Activated naive CD4-positive, alpha-beta T cell treated with anti-CD3 and anti-CD28 coated beads, Interleukin-2, amount 50 U/mL, for 72 hours (primary cell): ENCODE results near the gene RNF44. TPM values are rescaled to one million over a fixed set of nuclear protein-coding genes. Genes with fewer than 3 reads are reported as not detected.

Source experiments
- ATAC-seq, 2 donors: fragments of 150-1000 bp; cut with Tn5 transposase; 2 replicates each; pipeline ENCODE4 v1.10.0; 2021; ENCODE audit warnings: mild to moderate bottlenecking in 2 of 2, moderate library complexity in 2 of 2
- DNase-seq, 2 donors: peaks; one replicate each; pipeline ENCODE4 v3.0.0; 2021 to 2022; ENCODE audit warnings: low spot score in 2 of 2
- H3K27ac Mint-ChIP-seq, 2 donors: one replicate each; pipeline ENCODE4 v1.8.0; 2022; ENCODE audit warnings: mild to moderate bottlenecking in 2 of 2, mixed read lengths in 2 of 2
- H3K36me3 Mint-ChIP-seq, 2 donors: one replicate each; pipeline ENCODE4 v1.8.0; 2022; ENCODE audit warnings: mixed read lengths in 2 of 2
- H3K9me3 Mint-ChIP-seq, 2 donors: one replicate each; pipeline ENCODE4 v1.8.0; 2022; ENCODE audit warnings: mixed read lengths in 2 of 2
- total RNA-seq, 2 donors: library from RNA; stranded (reverse); gene quantifications; one replicate each; pipeline ENCODE4 v1.2.3, GENCODE V29; 2022

Gene RNF44
- total RNA-seq, 2 donors from 2014 or later: 83.5 to 136 TPM

DNA sequence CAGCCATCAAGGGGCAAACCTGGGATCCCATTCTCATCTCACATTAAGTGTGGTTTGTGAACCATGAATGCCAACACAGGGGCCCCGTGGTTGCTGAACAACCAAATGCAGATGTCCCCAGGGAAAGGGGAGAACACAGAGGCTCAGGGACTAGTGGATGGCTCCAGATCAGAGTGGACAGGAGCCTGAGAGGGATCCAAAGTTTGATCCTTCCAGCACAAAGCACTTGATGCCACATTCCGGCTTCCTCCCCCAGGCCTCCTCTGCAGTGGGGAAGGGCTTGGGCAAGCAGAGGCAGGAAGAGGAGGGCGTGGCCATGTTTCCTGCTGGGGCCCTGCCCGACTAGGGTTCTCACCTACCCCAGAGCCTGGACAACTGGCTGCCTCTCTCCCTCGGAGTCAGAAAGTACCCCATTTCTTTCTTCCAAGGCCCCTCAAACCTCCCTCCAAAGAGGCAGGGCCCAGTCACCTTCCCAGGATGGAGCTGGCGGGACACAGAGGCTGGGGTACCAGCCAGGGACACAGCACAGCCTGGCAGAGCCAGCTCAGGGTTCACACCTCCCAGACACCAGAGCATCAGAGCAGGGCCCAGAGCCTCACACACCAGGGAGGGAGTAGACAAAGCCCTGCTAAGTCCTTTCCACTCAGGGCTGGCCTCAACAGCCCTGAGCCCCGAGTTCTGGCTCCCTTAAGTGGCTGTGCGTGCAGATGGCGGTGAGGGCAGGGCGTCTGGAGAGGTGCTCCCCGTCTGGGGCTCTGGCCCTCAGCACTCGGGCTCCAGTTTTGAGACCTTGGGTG, 4.3 kb upstream of the RNF44 start:
- peak overlapping the region; percentile 87 to 94 for H3K27ac Mint-ChIP-seq
- peak in 1 of 2 donors; percentile 13 for ATAC-seq

GRCh38 chr5:176540956-176541337, 3.7 kb upstream of the RNF44 start:
- DNase-seq (no peak), ATAC-seq (no peak)
- Mint-ChIP-seq H3K27ac (peak overlapping the region; percentile 87), H3K36me3 (peaks cover 3% of the 10 kb centered on the region in 2 donors), H3K9me3 (no peaks in the 10 kb centered on the region)

More for the DNA sequence above, 4.3 kb upstream of the RNF44 start:
- H3K36me3 Mint-ChIP-seq: no peaks in the 10 kb centered on the region
- DNase-seq: peak; percentile 71 to 74
- no peaks in the 10 kb centered on the region for H3K9me3 Mint-ChIP-seq

DNA sequence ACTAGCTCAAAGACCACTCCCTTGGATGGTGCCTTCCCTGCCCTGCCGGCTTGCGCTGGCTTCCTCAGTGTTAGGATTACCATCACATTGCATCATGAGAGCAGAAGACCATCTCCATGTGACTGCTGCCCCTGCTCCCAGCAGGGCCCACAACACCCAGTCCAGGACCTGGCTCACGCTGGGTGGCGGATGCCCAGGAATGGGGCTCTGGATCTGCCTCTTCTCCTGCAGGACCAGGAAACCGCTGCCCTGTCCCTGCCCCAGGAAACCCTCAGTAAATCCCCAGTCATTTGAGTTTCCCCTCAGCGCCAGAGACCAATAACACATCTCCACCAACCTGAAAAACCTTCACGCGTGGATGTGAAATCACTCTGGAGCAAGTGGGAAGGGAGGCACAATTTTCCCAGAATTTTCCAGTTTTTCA, 3.3 kb upstream of the RNF44 start:
- ATAC-seq (no peak), DNase-seq (no peak)
- Mint-ChIP-seq H3K36me3 (peaks cover 7 to 8% of the 10 kb centered on the region in 2 donors), H3K27ac (peak overlapping the region; percentile 87), H3K9me3 (no peaks in the 10 kb centered on the region)

DNA sequence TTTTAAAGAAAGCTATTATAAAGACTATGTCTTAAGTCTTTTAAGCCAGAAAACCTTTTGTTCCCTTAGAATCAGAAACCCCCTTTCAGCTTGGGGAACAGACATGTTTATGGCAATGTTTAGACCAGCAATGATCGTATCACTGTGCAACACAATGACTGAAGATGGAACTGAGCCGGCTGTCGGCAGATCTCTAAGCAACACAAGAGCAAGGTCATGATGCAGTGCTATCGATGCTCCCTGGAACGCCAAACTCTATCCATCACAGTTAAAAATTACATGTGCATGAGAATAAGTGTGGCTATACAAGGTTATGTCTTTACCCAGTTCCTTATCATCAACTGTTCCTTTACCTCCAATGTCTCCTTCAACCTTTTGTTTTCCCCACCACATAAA, 1.8 kb upstream of the RNF44 start:
- Mint-ChIP-seq H3K27ac (no peak overlapping the region), H3K36me3 (peaks cover 14 to 16% of the 10 kb centered on the region in 2 donors), H3K9me3 (no peaks in the 10 kb centered on the region)
- no peak for DNase-seq
- ATAC-seq: no peak

DNA sequence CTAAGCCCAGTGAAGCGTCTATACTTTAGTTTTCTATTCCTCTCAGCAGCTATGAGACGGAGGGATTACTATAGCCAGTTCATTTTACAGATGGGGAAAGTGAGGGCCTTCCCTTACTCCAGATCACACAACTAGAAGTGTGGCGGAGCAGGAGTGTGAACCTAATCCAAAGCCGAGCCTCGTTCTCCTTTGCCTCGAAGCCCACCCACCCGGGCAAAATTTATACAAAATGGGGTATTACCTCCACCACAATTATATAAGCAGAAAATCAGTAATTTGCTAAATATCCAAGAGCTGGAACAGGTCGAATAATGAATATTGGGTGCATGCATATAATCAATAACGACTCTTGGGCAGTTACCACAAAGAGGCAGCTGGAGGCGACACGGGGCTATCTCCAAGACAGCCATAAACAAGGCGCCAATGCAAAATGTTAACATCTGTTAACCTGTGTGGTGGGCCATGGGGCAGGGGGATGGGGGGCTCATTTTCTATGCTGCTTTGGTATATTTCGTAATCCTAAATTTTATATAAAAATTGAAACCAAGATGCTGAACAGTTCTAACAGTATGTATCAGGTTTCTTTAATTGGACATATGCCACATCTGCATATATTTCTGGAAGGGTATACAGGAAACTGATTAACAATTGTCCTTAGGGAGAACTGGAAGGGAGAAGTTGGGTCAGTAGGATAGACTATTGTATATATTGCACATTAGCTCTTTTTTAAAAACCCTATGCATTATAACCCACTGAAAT, 1.2 kb upstream of the RNF44 start:
- no peak for DNase-seq
- Mint-ChIP-seq H3K27ac (peak overlapping the region; percentile 92 to 97), H3K36me3 (peaks cover 14 to 17% of the 10 kb centered on the region in 2 donors), H3K9me3 (no peaks in the 10 kb centered on the region)
- ATAC-seq: no peak

GRCh38 chr5:176537554-176538229, 490 bp upstream of the RNF44 start:
- DNase-seq (peak; percentile 92 to 96), ATAC-seq (peak; percentile 72 to 80)
- Mint-ChIP-seq H3K9me3 (no peaks in the 10 kb centered on the region), H3K27ac (peak overlapping the region; percentile 92 to 97), H3K36me3 (peaks cover 14 to 17% of the 10 kb centered on the region in 2 donors)

DNA sequence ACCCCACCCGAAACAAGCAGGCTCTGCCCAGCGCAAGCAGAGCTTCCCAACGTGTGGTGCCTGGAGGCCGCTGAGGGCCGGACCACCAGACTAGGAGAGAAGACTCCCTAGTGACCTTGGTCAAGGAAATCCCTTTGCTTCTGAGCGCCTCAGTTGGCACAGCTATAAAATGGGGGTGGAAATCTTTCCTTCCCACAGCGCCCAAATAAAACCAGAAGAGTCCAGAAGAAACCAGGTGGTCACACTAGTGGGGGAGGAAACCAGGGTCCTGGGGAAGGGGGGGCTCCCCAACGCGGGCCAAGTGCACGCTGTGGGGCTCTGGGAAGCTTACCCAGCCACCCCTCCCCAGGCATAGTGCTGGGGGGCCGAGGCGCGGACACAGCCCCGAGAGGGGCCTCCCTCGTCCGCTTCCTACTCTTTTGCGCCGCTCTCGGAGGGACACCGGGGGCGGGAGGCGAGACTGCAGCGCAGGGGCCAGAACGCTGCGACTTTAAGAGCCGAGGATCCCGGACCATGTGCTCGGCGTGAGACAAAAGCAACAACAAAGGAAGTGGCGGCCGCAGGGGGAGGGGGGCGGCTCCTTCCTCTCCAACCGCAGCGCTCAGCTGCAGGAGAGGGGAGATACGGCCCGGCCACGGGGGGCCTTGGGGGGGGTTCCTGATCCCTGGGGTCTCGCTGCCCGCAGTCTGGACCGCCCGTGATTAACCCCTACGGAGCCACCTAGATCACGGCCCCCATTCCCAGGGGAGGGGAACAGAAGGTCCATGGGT, 885 bp downstream of the RNF44 start:
- Mint-ChIP-seq H3K27ac (peak overlapping the region; percentile 92 to 98), H3K36me3 (peaks cover 14 to 19% of the 10 kb centered on the region in 2 donors), H3K9me3 (no peaks in the 10 kb centered on the region)
- DNase-seq: peak; percentile 67 to 77
- ATAC-seq: peak; percentile 18 to 19

DNA sequence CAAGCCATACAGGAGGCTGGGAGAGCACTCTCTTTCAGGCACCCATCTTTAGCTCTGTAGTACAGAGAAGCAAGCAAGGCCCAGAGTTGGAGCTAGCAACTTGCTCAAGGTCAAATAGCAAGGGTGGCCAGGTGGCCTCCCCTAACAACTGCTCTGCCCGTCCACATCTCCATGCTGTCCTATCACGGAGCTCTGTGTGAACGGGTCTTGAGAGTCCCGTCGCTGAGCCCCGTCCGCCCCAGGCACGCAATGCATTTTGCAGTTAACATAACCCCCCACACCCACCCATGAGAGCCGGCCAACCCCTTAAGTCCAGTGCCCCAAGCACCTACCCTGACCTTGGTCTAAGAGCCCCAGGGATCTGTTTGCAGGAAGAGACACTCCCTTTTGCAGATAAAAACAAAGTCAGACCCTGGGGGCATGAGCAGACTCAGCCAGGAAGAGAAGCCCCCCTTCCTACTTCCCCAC, 1.5 kb downstream of the RNF44 start:
- Mint-ChIP-seq H3K36me3 (peaks cover 14 to 23% of the 10 kb centered on the region in 2 donors), H3K27ac (peak overlapping the region; percentile 92 to 98), H3K9me3 (no peaks in the 10 kb centered on the region)
- DNase-seq (no peak), ATAC-seq (no peak)

GRCh38 chr5:176535101-176535663, 2.0 kb downstream of the RNF44 start:
- Mint-ChIP-seq H3K36me3 (peaks cover 14 to 23% of the 10 kb centered on the region in 2 donors), H3K27ac (peak overlapping the region; percentile 92 to 98), H3K9me3 (no peaks in the 10 kb centered on the region)
- peak in 1 of 2 donors; percentile 35 for ATAC-seq
- DNase-seq: peak in 1 of 2 donors; percentile 73

DNA sequence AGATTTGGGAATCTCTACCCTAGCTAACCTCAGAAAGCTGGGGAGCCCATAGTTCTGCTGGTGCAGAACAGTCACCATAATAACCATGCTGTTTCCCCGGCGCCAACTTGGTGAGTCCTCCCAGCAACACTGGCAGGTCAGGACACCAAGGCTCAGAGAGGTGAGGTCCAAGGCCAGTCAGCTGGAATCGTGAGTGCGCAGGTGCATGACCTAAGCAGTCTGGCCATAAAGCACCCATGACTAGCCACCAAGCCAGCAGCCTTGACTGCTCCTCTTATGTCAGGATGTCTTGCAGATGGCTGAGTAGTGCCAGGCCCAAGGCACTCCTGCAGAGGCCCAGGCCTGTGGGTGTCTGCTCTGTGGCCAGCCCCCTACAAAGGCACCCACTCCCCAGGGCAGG, 2.6 kb downstream of the RNF44 start:
- Mint-ChIP-seq H3K36me3 (peaks cover 16 to 23% of the 10 kb centered on the region in 2 donors), H3K9me3 (no peaks in the 10 kb centered on the region), H3K27ac (peak overlapping the region; percentile 92 to 98)
- ATAC-seq (no peak), DNase-seq (no peak)

- Mint-ChIP-seq H3K9me3 (no peaks in the 10 kb centered on the region), H3K27ac (peak overlapping the region; percentile 92 to 98), H3K36me3 (peaks cover 19 to 23% of the 10 kb centered on the region in 2 donors)
- DNase-seq (peak in 1 of 2 donors; percentile 48), ATAC-seq (no peak)
Measured at GRCh38 chr5:176533894-176534611, 3.1 kb downstream of the RNF44 start.

GRCh38 chr5:176533390-176533789, 3.8 kb downstream of the RNF44 start:
- H3K9me3 Mint-ChIP-seq: no peaks in the 10 kb centered on the region
- H3K36me3 Mint-ChIP-seq: peaks cover 20 to 23% of the 10 kb centered on the region in 2 donors
- H3K27ac Mint-ChIP-seq: peak overlapping the region; percentile 92 to 98
- DNase-seq: no peak
- no peak for ATAC-seq

DNA sequence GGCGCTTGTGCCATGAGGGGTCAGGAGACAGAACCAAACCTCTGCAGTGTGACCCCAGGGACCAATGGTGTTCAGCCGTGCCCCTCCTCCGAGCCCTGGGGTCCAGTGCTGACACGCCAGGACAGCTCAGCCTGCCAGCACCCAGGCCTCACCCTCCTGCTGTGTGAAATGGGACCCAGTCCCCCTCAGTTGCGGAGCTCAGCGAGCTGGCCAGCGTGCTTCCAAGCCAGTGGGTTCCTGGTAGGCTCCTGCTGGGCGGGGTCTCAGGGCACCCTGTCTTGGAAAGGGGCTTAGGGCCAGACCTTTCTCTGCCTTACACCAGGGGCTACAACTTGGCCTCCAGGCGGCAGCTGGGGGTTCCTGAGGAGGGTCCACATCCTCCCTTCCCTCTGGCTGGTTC, 4.4 kb downstream of the RNF44 start:
- no peak for ATAC-seq
- H3K27ac Mint-ChIP-seq: peak overlapping the region; percentile 92 to 98
- DNase-seq: no peak
- no peaks in the 10 kb centered on the region for H3K9me3 Mint-ChIP-seq
- H3K36me3 Mint-ChIP-seq: peaks cover 23 to 26% of the 10 kb centered on the region in 2 donors

DNA sequence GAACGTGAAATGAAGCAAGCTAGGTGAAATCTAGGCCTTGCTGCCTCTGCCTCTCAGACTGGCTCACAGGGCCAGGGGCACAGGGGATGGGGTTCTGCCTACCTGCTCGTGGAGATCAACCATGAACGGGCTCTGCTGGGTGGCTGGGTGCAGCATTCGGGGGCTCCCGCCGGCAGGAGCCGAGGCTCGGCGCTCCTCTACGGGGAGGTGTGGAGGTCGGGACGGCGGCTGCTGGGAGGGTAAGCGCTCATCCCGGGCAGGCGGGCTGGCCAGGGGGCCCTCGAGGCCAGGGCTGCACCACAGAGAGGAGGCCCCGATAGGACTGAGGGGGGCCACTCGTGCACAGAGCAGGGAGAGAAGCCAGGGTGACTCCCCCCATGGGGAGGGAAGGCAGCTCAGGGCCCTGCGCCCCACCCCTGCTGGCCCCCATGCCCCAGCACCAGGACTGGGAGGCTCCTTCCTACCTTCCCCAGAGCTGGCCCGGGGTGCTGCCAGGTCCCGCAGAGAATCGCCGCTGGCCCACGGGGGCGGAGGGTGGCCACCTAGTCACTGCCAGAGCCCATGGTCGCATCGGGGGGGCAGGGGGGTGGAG, 5.2 kb downstream of the RNF44 start:
- H3K36me3 Mint-ChIP-seq: peaks cover 23 to 28% of the 10 kb centered on the region in 2 donors
- no peaks in the 10 kb centered on the region for H3K9me3 Mint-ChIP-seq
- no peak for DNase-seq
- peak overlapping the region in 1 of 2 donors; percentile 60 for H3K27ac Mint-ChIP-seq
- no peak for ATAC-seq
